SK-N-MC (cell line): ENCODE data around the gene PALD1.

Experiments used
- DNase-seq: peaks from one replicate; pipeline ENCODE4 v3.0.0-alpha.2; 2011; ENCODE audit warnings: low read depth, low spot score
- H3K27ac ChIP-seq: fragments of 200-600 bp; sonication (generic); 2 replicates; pipeline ENCODE4 v1.5.1; 2016; ENCODE audit warnings: mixed run types
- H3K36me3 ChIP-seq: fragments of 200-600 bp; sonication (generic); 2 replicates; pipeline ENCODE4 v1.6.1; 2017; ENCODE audit warnings: antibody characterized with exemption, low read length, mixed read lengths; ENCODE audit not compliant: insufficient read depth
- H3K4me3 ChIP-seq: fragments of 200-600 bp; sonication (generic); 2 replicates; pipeline ENCODE4 v1.5.1; 2016
- H3K9ac ChIP-seq: fragments of 200-600 bp; sonication (generic); 2 replicates; pipeline ENCODE4 v1.8.0; 2017; ENCODE audit warnings: mixed run types, mixed read lengths; ENCODE audit not compliant: insufficient read length
- H3K9me3 ChIP-seq: fragments of 200-600 bp; sonication (generic); 2 replicates; pipeline ENCODE4 v1.6.1; 2017; ENCODE audit warnings: low read depth, mild to moderate bottlenecking, antibody characterized with exemption, low read length, moderate library complexity, mixed read lengths
- EZH2 ChIP-seq: fragments of 200-600 bp; sonication (generic); IDR thresholded peaks from one replicate; pipeline ENCODE4 v1.6.1; 2017; ENCODE audit warnings: antibody characterized with exemption
- FOXP2 ChIP-seq: optimal IDR thresholded peaks from 2 replicates; pipeline ENCODE3; 2011; ENCODE audit warnings: mild to moderate bottlenecking, moderate library complexity; ENCODE audit not compliant: insufficient read depth; ENCODE audit errors: extremely low read length, control extremely low read depth
- POLR2AphosphoS5 ChIP-seq: IDR thresholded peaks from 2 replicates; pipeline ENCODE4 v1.6.1; 2012; ENCODE audit warnings: mild to moderate bottlenecking, low read depth, low read length, borderline replicate concordance

PALD1 gene

GRCh38 chr10:70593513-70593890 is 114.9 kb downstream of the PALD1 start:
- H3K27ac ChIP-seq = no peak overlapping the region
- no peaks in the 10 kb centered on the region for H3K9me3 ChIP-seq
- no peaks in the 10 kb centered on the region for H3K36me3 ChIP-seq
- no peak overlapping the region for H3K9ac ChIP-seq
- H3K4me3 ChIP-seq = no peak overlapping the region
- no peak for DNase-seq
- TF ChIP-seq EZH2 = no peak
- no peak for TF ChIP-seq FOXP2
- no peak for TF ChIP-seq POLR2AphosphoS5

DNA sequence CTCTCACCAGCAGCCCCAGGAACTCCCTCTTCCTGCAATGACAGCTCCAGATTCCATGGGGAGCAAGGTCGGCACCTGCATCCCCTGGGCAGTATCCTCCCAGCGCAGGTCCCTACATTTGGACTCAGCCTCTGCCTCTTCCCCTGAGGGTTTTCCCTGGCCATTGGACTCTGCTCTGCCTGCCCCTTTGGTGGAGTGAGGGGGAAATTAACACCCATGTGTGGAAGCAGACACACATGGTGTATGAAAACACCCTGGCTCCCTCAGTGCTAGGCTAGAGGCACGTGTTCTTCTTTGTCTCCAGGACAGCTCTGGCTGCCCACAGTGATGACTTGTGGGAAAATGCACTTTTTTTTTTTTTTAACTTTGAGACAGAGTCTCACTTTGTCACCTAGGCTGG is 115.6 kb downstream of the PALD1 start:
- H3K9me3 ChIP-seq = no peaks in the 10 kb centered on the region
- TF ChIP-seq EZH2 (no peak), POLR2AphosphoS5 (no peak), FOXP2 (no peak)
- no peak overlapping the region for H3K4me3 ChIP-seq
- no peak overlapping the region for H3K9ac ChIP-seq
- H3K27ac ChIP-seq = no peak overlapping the region
- DNase-seq = no peak
- H3K36me3 ChIP-seq = no peaks in the 10 kb centered on the region

GRCh38 chr10:70595566-70596016 is 117.0 kb downstream of the PALD1 start:
- Histone ChIP-seq H3K27ac (no peak overlapping the region), H3K9ac (no peak overlapping the region), H3K9me3 (no peaks in the 10 kb centered on the region), H3K36me3 (no peaks in the 10 kb centered on the region), H3K4me3 (no peak overlapping the region)
- no peak for DNase-seq
- TF ChIP-seq POLR2AphosphoS5 (no peak), EZH2 (no peak), FOXP2 (no peak)

GRCh38 chr10:70596110-70596798 is 117.7 kb downstream of the PALD1 start:
- no peak for TF ChIP-seq POLR2AphosphoS5
- TF ChIP-seq FOXP2 = no peak
- TF ChIP-seq EZH2 = no peak
- Histone ChIP-seq H3K9me3 (no peaks in the 10 kb centered on the region), H3K36me3 (no peaks in the 10 kb centered on the region), H3K9ac (no peak overlapping the region), H3K4me3 (no peak overlapping the region), H3K27ac (no peak overlapping the region)
- DNase-seq = no peak

DNA sequence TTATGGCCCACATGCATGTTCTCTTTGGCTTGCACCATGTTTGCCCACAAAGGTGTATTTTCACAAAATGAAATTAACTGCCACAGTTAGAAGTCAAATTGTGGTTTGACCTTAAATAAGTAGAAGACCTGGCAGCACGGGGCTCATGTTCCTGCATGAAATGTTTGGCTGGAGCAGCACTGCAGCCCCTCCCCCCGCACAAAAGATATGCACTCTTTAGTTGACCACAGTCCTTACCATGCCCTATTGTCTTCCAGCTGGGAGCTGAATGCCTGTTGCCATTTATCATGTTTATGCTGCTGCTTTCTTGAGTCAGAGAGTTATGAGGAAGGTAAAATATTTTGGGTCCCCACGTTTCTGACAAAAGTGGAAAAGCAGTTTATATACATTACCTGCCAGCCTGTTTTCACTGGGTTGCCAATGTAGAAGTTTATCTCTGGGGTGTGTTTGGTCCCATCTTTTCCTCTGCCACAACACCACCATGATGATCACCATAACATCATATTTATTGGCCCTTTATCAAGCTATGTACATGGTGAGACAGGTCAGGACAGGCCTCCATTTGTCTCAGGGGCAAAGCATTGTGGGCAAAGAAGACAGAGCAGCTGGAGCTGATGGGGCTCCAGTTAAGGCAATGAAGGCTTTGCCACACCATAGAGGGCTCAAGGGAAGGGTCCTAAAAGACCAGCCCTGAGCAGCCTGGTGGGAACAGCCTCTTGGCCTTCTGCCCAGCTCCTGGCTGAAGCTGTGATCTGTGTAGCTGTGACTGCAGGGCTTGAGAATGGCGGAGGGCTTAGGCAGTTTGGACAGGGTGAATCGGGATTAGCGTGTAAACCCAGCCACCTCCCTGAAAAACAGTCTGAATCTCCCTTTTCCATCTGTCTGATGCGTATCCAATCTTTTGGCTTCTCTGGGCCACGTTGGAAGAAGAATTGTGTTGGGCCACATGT is 118.6 kb downstream of the PALD1 start:
- Histone ChIP-seq H3K4me3 (no peak overlapping the region), H3K27ac (no peak overlapping the region), H3K9ac (no peak overlapping the region), H3K36me3 (no peaks in the 10 kb centered on the region), H3K9me3 (no peaks in the 10 kb centered on the region)
- no peak for TF ChIP-seq EZH2
- TF ChIP-seq FOXP2 = no peak
- TF ChIP-seq POLR2AphosphoS5 = no peak
- DNase-seq = no peak

GRCh38 chr10:70597856-70598815 is 119.6 kb downstream of the PALD1 start:
- Histone ChIP-seq H3K36me3 (no peaks in the 10 kb centered on the region), H3K27ac (no peak overlapping the region), H3K4me3 (no peak overlapping the region), H3K9me3 (no peaks in the 10 kb centered on the region), H3K9ac (no peak overlapping the region)
- no peak for TF ChIP-seq EZH2
- TF ChIP-seq FOXP2 = no peak
- no peak for TF ChIP-seq POLR2AphosphoS5
- no peak for DNase-seq

- TF ChIP-seq EZH2 = no peak
- TF ChIP-seq FOXP2 = no peak
- no peak for TF ChIP-seq POLR2AphosphoS5
Observed at GRCh38 chr10:70598857-70599295, 120.3 kb downstream of the PALD1 start.

More at GRCh38 chr10:70598857-70599295, 120.3 kb downstream of the PALD1 start:
- Histone ChIP-seq H3K4me3 (no peak overlapping the region), H3K27ac (no peak overlapping the region), H3K9me3 (no peaks in the 10 kb centered on the region), H3K9ac (no peak overlapping the region), H3K36me3 (no peaks in the 10 kb centered on the region)
- DNase-seq = no peak
